ENCODE data around the gene PDAP1. TPM values are rescaled to one million over a fixed set of nuclear protein-coding genes. Genes with fewer than 3 reads are reported as not detected.

Gene PDAP1
- total and polyA plus RNA-seq, 2 of the 4 experiments (the other 2 are of a cell fraction), result 40.3 to 193 TPM

- Histone ChIP-seq H3K27ac (ENCODE audit: insufficient read depth, low read length) (no peak overlapping the region), H3K9me3 (ENCODE audit: control insufficient read depth, insufficient read depth, low read length) (no peaks in the 10 kb centered on the region), H3K56ac (ENCODE audit: extremely low read depth, insufficient read depth, low read length) (no peak overlapping the region), H2BK15ac (ENCODE audit: low read depth, low read length) (no peak overlapping the region), H3K9ac (ENCODE audit: low read depth, low read length) (no peak overlapping the region), H2BK20ac (ENCODE audit: low read depth, low read length) (no peak overlapping the region), H3K79me1 (ENCODE audit: low read depth in 1 of 2, low read length in 2 of 2) (peaks cover 20 to 61% of the 10 kb centered on the region in 2 experiments), H3K36me3 (ENCODE audit: control insufficient read depth, insufficient read depth, low read length) (peaks cover 31% of the 10 kb centered on the region), H3K4me3 (ENCODE audit: insufficient read depth, low read depth, low read length) (no peak overlapping the region), H4K8ac (ENCODE audit: low read depth in 2 of 2, low read length in 2 of 2) (no peak overlapping the region), H2AK9ac (replicated peaks; ENCODE audit: low read depth, low read length, poor library complexity) (peak overlapping the region; percentile 42), H4K5ac (ENCODE audit: low read depth, low read length) (no peak overlapping the region), H2AK5ac (ENCODE audit: low read depth, low read length) (no peak overlapping the region), H2AFZ (replicated peaks; ENCODE audit: low read length, poor library complexity) (no peak overlapping the region), H3K14ac (replicated peaks; ENCODE audit: low read depth, low read length) (no peak overlapping the region), H3K4me2 (ENCODE audit: low read depth, low read length) (no peak overlapping the region), H3K9me1 (ENCODE audit: insufficient read depth, low read length) (peaks cover 3% of the 10 kb centered on the region), H3K18ac (ENCODE audit: low read depth, low read length) (no peak overlapping the region), H3K4me1 (ENCODE audit: control insufficient read depth, insufficient read depth, low read length) (peaks cover 3% of the 10 kb centered on the region), H4K20me1 (ENCODE audit: insufficient read depth, low read length) (peaks cover 46% of the 10 kb centered on the region), H2BK120ac (ENCODE audit: low read depth, low read length) (no peak overlapping the region), H3K4ac (ENCODE audit: low read depth, low read length) (no peak overlapping the region), H2BK5ac (ENCODE audit: low read depth, low read length, poor library complexity, severe bottlenecking) (no peak overlapping the region), H3K27me3 (ENCODE audit: control insufficient read depth, insufficient read depth, low read length) (no peaks in the 10 kb centered on the region), H4K91ac (ENCODE audit: insufficient read depth, low read depth, low read length) (no peak overlapping the region), H3K23ac (ENCODE audit: low read depth, low read length) (no peak overlapping the region)
- DNase-seq, result no peak
- intact Hi-C loops (cut with micrococcal nuclease), result no loop called here
- in situ Hi-C loops (cut with MboI; ENCODE audit: low sequenced_read_pairs), result no loop called here
- POLR2A ChIA-PET (ENCODE audit: unreplicated experiment), result no interaction called here
- CTCF ChIA-PET, result no interaction called here
- TF ChIP-seq NFE2L2 (IDR thresholded peaks at IDR 0.05; ENCODE audit: low read depth, low read length) (no peak), MAFK (IDR thresholded peaks at IDR 0.05; ENCODE audit: low read depth, low read length) (no peak), BHLHE40 (IDR thresholded peaks at IDR 0.05; ENCODE audit: low read depth, low read length) (no peak), RAD21 (IDR thresholded peaks at IDR 0.05; ENCODE audit: low read length) (no peak), CEBPB (IDR thresholded peaks at IDR 0.05; ENCODE audit: low read depth, low read length) (no peak), SMC3 (IDR thresholded peaks at IDR 0.05; ENCODE audit: low read depth, low read length) (no peak), CHD1 (IDR thresholded peaks at IDR 0.05; ENCODE audit: low read depth, low read length) (no peak), RFX5 (IDR thresholded peaks at IDR 0.05; ENCODE audit: low read depth, low read length) (no peak), MAZ (IDR thresholded peaks at IDR 0.05; ENCODE audit: borderline replicate concordance, low read depth, low read length) (no peak)
- TF ChIP-seq, protein P1, sequence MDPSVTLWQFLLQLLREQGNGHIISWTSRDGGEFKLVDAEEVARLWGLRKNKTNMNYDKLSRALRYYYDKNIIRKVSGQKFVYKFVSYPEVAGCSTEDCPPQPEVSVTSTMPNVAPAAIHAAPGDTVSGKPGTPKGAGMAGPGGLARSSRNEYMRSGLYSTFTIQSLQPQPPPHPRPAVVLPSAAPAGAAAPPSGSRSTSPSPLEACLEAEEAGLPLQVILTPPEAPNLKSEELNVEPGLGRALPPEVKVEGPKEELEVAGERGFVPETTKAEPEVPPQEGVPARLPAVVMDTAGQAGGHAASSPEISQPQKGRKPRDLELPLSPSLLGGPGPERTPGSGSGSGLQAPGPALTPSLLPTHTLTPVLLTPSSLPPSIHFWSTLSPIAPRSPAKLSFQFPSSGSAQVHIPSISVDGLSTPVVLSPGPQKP (IDR thresholded peaks at IDR 0.05; ENCODE audit: borderline replicate concordance, low read depth, low read length), result no peak
- WGBS, 2 experiments (ENCODE audit: extremely low coverage in 2 of 2, insufficient read length in 1 of 2), result 100% methylated on average over 1 of the region's 8 CpGs; no CpG with 5 or more reads in 1 of the 2 experiments
- ATAC-seq (ENCODE audit: low read depth), result no peak
- no TSS peak for BruUV-seq (replicated peaks)
- dilution Hi-C loops (cut with HindIII; ENCODE audit: low sequenced_read_pairs, unreplicated experiment), result no loop called here
Observed at GRCh38 chr7:99385564-99385963, 22.8 kb downstream of the PDAP1 start.

Data from IMR-90 (cell line).